ENCODE data around the gene CDC42EP3.

The CDC42EP3 gene

DNA sequence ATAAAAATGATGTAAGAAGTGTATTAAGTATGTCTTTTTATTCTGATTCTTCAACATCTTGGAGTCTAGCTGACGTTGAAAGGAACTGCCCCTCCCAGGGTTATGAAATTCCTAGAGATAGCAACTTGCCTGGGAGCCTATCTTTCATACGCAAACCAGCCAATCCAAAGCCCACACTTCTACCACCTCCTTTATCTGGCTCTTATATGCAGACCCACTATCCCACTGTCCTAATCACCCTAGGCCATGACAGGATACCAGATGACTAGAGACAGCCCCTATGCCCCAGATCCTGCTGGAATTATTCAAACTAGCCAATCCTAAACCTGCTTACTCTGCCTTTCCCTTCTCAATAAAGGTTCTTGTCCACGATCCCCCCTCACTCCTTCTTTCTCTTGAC is 11.8 kb upstream of the CDC42EP3 start:
- DNase-seq: no peak

DNA sequence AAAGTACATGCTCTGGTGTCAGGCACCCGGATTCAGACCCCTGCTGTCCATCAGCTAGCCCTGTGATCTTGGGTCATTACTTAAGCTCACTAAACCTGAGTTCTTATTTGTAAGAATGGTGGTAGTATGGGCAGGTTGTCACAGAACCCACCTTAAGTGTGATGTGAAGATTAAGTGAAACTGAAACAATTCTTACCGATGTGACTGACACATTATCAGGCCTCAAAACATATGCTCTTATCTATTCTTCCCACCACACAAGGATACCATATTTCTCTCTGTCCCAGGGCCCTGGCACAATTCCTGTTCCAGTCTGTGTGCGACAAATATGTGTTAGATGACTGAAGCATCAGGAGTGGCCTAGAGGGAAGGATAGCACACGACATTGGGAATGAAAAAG is 11.0 kb upstream of the CDC42EP3 start:
- DNase-seq: no peak

DNA sequence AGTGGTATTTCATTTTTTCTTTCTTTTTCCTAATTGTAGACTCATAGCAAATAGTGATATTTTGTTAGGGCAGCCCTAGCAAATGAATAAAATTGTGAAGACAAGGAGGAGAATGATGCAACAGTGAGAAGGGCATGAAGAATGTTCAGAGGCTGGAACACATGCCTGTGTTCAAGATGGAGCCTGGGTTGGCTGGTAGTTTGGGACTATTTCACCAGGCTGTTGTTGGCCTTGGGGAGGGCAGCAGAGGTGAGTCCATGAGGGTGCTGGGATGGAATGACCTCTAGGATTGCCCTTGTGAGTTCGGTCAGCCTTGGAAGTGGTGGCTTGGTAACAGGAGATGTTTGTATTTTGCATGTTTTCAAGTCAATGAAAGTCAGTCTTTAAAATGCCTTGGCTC is 10.1 kb upstream of the CDC42EP3 start:
- DNase-seq: no peak

DNA sequence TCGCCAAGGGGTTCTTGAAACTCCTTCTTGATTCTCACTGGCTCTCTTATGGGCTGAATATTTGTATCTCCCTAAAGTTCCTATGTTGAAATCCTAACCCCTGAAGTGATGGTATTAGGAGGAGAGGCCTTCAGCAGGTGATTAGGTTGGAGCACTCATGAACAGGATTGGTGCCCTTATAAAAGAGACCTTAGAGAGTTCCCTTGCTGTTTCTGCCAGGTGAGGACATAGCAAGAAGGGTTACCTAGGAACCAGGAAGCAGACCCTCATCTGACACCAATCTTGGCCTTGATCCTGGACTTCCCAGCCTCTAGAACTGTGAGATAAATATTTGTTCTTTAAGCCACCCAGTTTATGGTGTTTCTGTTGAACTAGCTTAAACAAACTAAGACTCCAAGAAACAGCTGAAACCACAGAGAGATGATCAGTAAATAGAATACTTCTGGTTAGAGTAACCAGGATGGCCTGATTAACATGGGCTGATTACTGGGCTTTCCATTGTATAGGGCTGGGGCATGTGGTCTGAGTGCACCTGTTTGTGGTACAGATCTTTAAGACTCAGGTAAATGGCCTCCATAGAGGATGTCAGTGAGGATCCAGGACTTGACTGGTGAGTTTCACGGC is 7.7 kb upstream of the CDC42EP3 start:
- DNase-seq: no peak

DNA sequence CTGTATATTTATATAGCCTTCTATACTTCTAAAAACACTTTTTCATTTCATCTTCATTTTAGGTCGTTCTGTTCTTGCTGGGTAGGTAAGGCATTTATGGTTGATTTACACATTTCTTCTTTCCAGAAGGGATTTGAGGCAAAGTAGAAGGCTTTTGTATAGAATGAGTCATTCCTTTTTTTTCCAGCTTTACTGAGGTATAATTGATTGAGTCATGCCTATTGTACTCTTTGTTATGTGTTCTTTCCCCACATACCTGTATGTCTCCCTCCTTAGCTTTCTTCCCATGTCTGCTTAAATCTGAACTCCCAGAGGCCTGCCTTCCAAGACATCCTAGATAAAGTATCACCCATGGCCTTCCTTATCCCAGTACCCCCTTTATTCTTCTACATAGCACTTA is 4.8 kb upstream of the CDC42EP3 start:
- no peak for DNase-seq

DNA sequence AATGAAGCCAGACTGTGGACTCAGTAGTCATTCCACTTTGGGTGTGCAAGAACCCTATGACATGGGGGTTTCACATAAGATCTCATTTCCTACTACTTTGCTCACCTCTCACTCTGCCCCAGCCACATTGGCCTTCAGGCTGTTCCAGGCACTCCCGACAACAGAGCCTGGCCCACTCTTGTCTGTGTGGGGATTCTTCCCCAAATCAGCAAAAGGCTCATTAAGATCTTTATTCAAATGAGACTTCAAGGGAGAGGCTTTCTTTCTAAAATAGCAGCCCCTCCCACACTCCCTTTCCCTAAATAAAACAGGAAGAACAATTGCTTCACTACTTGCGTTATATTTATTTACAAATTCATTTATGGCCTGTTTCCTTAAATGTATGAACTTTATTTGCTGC is 3.5 kb upstream of the CDC42EP3 start:
- no peak for DNase-seq

DNA sequence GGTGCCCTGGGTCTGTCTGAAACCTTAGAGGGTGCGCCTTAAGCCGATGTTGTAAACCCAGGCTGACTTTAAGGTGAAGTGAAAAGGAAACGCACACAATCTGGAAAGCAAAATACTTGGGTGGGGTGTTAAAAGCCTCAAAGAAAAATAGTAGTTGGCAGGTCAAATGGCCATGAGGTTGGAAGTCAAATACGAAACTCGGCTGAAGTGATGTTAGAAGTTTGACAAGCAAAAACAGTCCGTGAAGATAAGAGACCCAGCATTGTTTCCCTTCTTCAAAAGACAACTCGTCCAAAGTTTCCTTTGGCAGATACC is 1.4 kb upstream of the CDC42EP3 start:
- no peak for DNase-seq

DNA sequence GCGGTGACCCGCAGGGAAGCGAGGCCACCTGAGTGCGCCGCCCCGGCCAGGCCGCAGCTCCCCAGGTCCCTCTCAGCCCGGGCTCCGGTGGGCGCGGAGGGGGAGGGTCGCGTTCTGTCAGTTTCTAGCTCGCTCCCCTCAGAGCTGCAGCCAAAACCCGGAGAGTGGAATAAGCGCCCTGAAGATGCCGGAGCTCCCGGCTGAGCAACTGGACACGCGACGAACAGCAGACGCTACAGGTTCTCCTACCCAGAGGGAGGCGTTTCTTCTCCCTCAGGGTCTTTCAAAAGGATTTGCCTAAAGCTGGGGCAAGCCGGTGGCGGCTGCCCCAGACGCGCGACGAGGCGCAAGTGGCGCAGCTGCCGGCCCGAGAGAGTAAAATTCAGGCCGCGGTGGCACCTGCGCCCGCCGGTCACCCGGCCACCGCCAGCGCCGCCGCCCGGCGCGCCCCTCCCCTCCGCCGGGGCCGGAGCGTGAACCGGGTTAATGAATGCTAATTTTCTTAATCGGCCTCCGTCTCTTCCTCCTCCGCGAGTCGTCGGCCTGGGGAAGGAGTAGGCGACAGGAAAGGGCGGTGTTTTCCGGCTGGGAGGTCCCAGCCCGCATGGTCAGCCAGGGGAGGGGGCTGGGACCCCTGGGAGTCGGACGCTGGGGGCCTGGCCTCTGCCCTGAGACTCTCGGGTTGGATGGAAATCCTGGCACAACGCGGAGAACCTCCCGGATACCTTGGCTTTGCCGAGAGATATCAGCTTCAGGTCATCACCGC is 845 bp upstream of the CDC42EP3 start:
- DNase-seq: peak; percentile 63

DNA sequence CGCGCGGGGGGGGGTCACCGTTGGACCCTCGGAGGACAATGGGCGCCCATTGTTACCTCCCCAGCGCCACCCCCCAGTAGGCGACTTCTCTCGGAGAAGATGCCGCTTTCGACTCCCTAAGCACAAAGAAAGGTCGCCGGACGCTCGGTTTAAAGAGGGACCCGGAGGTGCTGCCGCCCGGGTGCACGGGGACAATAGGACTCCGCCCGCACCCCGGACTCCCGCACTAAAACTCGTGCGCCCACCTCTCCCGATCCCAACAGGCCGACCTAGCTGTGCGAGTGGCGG is 318 bp upstream of the CDC42EP3 start:
- DNase-seq: no peak

DNA sequence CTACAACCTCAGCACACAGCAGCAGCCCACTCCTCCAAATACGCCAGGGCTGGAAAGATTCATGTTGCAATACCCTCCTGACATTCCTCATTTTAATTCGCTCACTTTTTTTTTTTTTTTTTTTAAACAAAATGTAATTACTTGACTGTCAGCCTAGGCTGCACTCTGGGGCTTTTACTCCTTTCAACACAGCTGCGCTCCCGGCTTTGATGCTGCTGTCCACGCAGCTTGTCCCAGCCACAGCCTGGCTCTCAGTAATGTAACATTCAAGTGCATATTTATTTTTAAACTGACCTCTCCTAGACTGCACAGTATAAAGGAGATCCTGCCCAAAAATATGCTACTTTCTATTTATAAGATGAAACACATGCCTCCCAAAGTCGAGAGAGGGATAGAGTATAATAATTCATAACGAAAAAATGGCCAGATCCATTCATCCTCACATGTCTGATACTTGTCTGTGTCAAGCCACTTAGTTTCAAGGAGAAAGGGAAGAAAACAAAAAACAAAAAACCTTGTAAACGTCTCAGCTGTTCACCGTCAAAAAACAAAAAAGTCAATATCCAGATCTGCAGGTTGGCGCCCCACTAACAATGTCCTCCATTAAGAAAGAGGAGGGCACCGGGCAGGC is 949 bp downstream of the CDC42EP3 start:
- DNase-seq: no peak

DNA sequence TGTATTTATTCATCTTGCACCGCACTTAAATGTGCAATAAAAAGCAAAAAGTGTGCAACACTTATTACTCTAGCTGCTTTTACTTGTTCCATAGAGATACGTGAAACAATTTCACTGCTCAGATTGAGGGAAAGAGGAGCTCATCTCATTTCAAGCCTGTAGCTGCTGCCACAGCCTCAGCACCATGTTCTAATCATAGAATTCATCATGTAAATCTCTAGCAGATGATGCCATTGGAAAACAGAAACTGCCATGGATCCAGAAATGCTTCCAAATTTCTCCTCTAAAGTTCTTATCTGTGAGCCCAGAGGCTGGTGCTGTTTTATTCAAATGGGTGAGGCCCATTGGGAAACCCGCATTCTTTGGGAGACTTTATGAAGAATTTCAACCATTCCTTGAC is 2.0 kb downstream of the CDC42EP3 start:
- no peak for DNase-seq

DNA sequence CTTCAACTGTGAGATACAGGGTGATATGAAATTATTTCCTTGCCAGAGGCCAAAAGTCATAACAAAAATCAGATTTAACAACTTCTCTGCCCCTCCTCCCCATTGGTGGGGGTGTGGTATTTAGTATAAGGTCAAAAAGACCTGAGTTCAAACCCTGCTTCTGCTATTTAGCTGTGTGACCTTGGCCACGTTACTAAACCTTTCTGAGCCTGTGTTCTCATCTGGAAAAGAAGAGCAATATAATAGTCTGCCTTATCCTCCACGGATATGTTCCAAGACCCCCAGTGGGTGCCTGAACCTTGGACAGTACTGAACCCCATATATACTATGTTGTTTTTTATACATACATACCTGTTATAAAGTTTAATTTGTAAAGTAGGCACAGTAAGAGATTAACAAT is 3.7 kb downstream of the CDC42EP3 start:
- DNase-seq: no peak

DNA sequence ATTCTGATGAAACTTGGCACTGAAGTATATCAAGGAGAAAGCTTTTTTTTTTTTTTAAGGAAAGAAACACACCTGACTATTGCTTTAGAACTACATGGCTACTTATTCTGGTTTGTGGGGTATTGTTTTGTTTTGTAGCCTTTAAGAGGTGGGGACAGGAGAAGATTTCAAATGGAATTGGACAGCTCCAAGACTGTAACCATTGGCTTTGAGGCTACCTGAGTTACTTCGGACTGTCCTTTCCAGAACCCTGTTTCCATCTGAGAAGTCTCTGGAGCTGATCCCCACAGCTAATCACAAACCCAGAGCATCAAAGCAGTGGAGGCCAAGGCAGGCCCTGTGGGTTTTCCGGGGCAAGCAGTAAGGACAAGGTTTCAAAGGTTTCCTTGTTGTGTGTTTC is 4.7 kb downstream of the CDC42EP3 start:
- no peak for DNase-seq

DNA sequence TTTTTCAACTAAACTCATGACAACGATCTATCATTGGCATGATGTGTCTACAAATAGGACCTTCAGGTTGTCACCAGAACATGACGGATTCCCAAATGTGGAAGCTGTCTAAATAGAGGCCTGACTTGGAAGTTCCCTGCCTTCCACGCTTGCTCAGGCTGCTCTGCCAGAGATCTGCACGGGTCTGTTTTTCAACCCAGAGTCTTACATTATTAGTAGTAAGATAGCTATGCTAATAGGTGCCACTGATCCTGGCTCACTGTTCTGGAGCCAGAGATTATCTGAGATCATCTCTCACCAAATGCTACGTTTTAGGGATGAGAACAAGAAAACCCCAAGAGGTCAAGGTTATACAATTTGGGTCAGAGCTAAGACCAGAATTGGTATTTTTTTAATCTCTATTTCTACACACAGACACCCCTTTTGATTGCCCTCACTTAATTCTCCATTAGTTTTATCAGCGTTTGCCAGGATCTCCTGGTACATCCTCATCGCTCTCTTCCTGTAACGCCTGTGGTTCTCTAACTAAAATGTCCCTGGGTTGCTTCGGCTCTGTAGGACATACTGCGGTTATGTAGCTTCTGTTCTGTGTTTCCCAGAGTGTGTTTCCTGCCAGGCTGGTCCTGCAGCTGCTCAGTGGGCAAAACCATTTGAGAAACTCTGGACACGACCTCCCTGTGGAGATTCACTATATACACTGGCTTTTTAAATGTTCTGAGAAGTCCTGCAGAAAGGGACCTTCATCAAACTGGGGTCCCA is 5.7 kb downstream of the CDC42EP3 start:
- no peak for DNase-seq

DNA sequence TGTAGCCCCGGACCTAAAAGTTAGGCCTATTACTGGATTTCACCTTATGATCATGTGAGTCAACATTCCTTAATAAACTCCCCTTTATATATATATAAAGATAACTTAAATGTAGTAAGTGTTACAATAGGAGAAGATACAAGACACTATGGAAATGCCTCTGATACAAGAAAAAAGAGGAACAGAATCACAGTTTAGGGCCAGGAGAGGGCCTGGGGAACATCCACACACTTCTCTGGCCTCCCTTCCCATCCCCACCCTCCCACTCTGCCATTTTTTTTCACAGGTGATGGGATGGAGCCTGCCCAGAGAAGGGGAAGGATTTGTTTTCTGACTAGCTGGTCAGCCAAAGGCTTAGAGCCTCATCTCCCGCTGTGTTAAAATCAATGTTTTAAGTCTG is 6.4 kb downstream of the CDC42EP3 start:
- no peak for DNase-seq

DNA sequence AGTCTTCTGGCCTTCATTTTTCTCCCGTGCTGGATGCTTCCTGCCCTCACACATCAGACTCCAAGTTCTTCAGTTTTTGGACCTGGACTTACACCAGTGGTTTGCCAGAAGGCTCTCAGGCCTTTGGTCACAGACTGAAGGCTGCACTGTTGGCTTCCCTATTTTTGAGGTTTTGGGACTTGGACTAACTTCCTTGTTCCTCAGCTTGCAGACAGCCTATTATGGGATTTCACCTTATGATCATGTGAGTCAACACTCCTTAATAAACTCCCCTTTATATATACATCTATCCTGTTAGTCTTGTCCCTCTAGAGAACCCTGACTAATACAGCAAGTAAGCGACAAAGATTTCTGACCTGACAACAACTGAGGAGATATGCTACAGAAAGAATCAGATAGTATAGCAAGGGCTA is 7.2 kb downstream of the CDC42EP3 start:
- DNase-seq: no peak

DNA sequence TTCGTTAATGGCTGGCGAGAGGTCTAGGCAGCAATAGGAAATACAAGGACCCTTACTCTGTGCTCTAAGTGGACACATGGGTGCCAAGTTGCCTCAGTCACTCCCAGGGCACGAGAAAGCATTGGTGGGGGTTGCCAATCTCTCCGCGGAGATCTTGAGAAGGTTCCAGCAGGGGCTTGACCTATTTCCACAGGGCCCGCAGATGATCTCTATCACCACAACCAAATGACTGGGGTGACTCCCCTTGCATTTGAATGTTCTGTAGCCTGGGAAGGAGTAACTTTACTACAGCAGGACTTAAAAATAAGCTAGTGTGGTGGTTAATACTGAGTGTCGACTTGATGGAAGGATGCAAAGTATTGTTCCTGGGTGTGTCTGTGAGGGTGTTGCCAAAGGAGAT is 8.1 kb downstream of the CDC42EP3 start:
- no peak for DNase-seq

DNA sequence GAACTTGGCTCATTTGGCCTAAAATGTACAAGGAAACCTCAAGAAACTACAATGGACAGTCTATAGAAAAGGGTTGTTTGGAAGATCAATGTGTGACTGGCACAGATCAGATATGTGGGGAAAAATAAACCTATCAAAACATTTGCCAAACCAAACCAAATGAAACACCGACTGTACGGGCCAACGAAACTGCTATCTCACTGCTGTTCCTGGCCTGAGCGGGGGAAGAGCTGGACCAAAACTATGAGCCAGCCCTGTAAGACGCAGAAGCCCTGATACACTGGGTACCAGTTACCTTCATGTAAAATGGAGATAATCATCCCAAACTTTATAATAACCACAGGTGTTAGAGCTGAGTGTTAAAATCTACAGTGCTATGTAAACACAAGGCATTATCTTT is 11.7 kb downstream of the CDC42EP3 start:
- no peak for DNase-seq

DNA sequence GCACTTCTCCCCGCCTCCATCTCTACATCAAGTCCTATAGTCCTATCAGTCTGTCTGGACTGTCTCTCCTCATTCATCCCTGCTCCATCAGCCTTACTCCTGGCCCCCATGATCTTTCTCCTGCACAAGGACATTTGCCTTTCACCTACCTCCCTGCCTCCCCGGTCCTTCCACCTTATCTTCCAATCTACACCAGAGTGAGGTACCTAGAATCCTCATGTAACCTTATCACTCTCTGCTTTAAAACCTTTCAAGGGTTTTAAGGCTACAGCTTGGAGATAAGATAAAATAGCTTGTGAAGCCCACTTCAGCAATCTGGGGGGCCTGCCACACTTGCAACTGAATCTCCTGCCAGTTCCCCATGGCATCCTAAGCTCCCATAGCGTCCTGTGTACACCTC is 12.8 kb downstream of the CDC42EP3 start:
- no peak for DNase-seq

DNA sequence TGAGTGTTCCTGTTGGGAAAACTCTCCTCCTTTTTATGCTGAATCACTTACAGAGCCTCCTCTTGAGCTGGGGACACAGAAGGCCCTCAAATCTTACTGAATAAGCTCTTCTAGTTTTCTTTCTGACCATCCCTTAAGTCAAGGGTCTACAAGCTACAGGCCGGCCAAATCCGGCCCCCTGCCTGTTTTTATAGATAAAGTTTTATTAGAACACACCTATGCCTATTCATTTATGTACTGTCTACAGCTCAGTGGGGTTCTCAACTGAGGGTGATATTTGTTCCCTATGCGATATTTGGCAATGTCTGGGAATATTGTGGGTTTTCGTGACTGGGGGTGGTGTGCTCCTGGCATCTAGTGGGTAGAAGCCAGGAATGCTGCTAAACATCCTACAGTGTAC is 14.0 kb downstream of the CDC42EP3 start:
- DNase-seq: no peak

DNA sequence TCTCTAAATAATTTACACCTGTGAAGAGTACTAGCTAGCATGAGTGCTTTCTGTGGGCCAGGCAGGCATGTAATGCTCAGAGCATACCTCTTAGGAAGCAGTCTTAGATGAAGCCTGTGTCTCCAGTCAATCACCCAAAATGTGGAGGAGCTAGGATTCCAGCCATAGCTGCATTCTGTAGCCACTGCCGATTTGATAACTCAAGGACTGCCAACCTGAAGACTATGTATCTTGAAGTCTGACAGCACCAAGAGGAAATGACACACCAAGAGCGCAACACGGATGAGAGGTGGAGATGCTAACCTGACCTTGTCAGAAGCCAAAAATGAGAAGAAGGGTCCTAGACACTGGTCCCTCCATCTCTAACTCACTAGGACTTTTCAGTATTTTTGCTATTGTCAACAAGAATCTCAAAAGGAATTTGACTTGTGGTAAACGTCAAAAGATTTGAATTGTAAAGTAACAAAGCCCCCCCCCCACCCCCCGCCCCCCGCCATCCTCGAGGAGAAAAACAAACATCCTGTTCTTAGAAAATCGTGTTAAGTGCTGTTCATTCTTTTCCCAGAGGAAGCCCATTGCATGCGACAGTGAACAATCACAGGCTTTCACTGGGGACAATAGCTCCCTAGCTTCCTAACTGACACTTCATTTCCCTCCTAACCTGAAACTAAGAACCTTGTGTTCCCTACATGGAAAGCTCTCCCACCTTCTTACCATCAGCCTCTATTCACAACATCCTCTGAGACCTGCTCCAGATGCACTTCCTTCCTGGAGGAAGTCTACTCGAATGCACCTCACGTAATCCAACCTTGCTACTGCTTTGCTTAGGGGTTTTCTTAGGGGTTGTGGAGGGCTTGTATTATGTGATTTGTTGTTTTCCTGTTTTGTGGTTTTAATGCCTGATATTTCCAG is 14.7 kb downstream of the CDC42EP3 start:
- DNase-seq: no peak

DNA sequence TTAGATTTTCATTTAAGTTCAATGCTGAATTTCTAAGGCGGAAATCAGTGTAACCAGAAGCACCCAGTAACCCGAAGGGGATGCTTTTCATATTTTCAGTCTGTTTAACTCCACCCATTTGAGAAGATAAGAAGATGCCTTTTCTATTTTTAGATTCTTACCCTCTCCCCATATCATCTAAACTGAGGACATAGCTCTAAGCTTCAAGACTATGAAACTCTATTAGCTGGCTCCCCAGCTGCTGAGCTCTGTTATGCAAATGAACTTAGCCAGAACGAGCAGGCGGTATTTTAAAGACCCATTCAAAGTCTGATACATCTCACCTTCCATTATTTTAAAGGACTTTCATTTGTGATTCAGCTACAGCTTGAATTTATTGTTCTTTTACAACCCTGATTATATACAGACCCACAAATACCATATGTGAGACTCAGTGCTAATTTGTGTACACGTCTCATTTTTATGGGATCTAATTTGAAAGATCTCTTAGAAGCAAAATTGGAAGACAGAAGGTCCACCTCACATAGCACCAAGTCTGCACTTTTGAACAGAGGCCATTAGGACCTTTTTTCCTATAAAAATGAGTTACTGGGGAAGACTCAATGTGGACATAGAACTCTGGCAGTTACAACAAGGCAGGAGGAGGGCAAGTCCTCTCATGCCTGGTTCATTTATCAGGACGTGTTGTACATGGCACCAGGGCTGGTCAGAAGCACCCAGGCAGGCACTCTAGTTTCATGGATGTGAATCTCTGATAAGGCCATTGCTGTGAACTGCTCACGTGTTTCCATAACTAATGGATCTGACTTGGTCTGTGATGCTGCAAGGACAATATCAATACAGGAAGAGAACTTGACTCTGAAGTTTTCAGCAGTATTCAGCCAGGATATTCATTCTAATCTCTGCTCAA is 16.3 kb downstream of the CDC42EP3 start:
- no peak for DNase-seq

All from activated gamma-delta T cell treated with Interleukin-2 at 50 U/mL for 16 hours (primary cell).